Lung (tissue), 12 donors: ENCODE data around the gene ZNF787. TPM values are rescaled to one million over a fixed set of nuclear protein-coding genes. Genes with fewer than 3 reads are reported as not detected.

Source experiments
- ATAC-seq: fragments of 200-7000 bp; cut with Tn5 transposase; one replicate; pipeline ENCODE4 v1.9.1; 2020; ENCODE audit warnings: moderate number of reproducible peaks; ENCODE audit not compliant: insufficient read depth, low FRiP score
- DNase-seq, 3 donors: peaks; one replicate each; pipeline ENCODE4 v3.0.0-alpha.2; 2013 to 2017
- H3K27ac ChIP-seq, 2 donors: one replicate each; pipeline ENCODE4 v1.5.1; 2013; ENCODE audit warnings: mild to moderate bottlenecking in 2 of 2, moderate library complexity in 2 of 2, control low read depth in 1 of 2, inconsistent platforms in 1 of 2, low read depth in 1 of 2, low read length in 1 of 2
- H3K27me3 ChIP-seq, 3 donors: one replicate each; pipeline ENCODE4 v1.5.1; 2013; ENCODE audit warnings: low read length in 2 of 3; ENCODE audit not compliant: control insufficient read depth in 3 of 3, insufficient read depth in 3 of 3
- H3K36me3 ChIP-seq, 4 donors: one replicate each; pipeline ENCODE4 v1.5.1; 2013; ENCODE audit warnings: low read length in 4 of 4, mild to moderate bottlenecking in 1 of 4, moderate library complexity in 1 of 4; ENCODE audit not compliant: control insufficient read depth in 4 of 4, insufficient read depth in 4 of 4
- H3K4me1 ChIP-seq, 5 donors: one replicate each; pipeline ENCODE4 v1.5.1; 2013; ENCODE audit warnings: low read length in 5 of 5, mild to moderate bottlenecking in 2 of 5, moderate library complexity in 1 of 5; ENCODE audit not compliant: control insufficient read depth in 5 of 5, insufficient read depth in 5 of 5
- H3K4me3 ChIP-seq: one replicate; pipeline ENCODE4 v1.5.1; 2013; ENCODE audit warnings: mild to moderate bottlenecking, control low read depth, moderate library complexity
- H3K9ac ChIP-seq, 2 donors: one replicate each; pipeline ENCODE4 v1.5.1; 2013; ENCODE audit warnings: low read length in 2 of 2, control low read depth in 1 of 2; ENCODE audit not compliant: insufficient read depth in 1 of 2
- H3K9me3 ChIP-seq, 4 donors: one replicate each; pipeline ENCODE4 v1.5.1; 2013; ENCODE audit warnings: low read length in 3 of 4, mild to moderate bottlenecking in 1 of 4, moderate library complexity in 1 of 4; ENCODE audit not compliant: control insufficient read depth in 4 of 4, insufficient read depth in 3 of 4
- CTCF ChIP-seq: IDR thresholded peaks from 2 replicates; pipeline ENCODE4 v1.5.1; 2012; ENCODE audit warnings: mild to moderate bottlenecking; ENCODE audit errors: control extremely low read depth, extremely low read depth
- WGBS, 2 donors: extraction: QIAGEN DNeasy Blood & Tissue Kit; methylation state at CpG; one replicate each; pipeline ENCODE4 v1.1.7; 2013; 5-methylcytosine and 5-hydroxymethylcytosine counted together
- polyA plus RNA-seq, 2 donors: library from polyadenylated mRNA; stranded (reverse); fragments of 200-250 nt; gene quantifications; one replicate each; pipeline ENCODE4 v1.2.1, GENCODE V29; 2013
- total RNA-seq, 2 donors: library from RNA; depleted of rRNA in 1 of 2; stranded (reverse); fragments of >200 nt in 1 of 2; gene quantifications; one replicate each; pipeline ENCODE4 v1.2.1, GENCODE V29; 2014 to 2021
- donor health status: control.
- donor health status: control.
- donor health status: Bipolar disorder and iron deficiency.
- donor health status: healthy.
- donor health status: DM: yes; HTN: yes; CAD: no.

ZNF787 gene
- total and polyA plus RNA-seq, 4 donors, result 27.5 to 44.7 (median 32.2) TPM

DNA sequence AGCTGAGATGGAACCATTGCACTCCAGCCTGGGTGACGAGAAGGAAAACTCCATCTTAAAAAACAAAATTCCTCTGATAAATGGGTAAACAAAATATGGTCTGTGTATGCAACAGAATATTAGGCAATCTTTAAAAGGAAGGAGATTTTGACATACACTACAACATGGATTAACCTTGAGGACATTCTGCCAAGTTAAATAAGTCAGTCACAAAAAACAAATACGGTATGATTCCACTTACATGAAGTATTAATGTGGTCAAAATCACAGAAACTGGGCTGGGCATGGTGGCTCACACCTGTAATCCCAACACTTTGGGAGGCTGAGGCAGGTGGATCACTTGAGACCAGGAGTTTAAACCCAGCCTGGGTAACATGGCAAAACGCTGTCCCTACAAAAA lies 17.0 kb upstream of the ZNF787 start:
- Histone ChIP-seq H3K9ac (no peak overlapping the region), H3K27me3 (no peaks in the 10 kb centered on the region), H3K36me3 (no peaks in the 10 kb centered on the region), H3K27ac (peak overlapping the region in 1 of 2 donors; percentile 80), H3K4me1 (peaks cover 0 to 20% (median 13%) of the 10 kb centered on the region in 5 donors), H3K4me3 (no peak overlapping the region), H3K9me3 (no peaks in the 10 kb centered on the region)
- WGBS, 2 donors, result 41 to 48% methylated on average over 3 of the region's 3 CpGs
- no peak for ATAC-seq
- no peak for DNase-seq
- no peak for TF ChIP-seq CTCF

- H3K27ac ChIP-seq, result peak overlapping the region in 1 of 2 donors; percentile 80
- no peaks in the 10 kb centered on the region for H3K27me3 ChIP-seq
- DNase-seq, result peak in 2 of 3 donors; percentile 26 to 58
- H3K9ac ChIP-seq, result no peak overlapping the region
- H3K4me3 ChIP-seq, result no peak overlapping the region
- H3K4me1 ChIP-seq, result peaks cover 0 to 23% (median 12%) of the 10 kb centered on the region in 5 donors
- H3K36me3 ChIP-seq, result no peaks in the 10 kb centered on the region
- TF ChIP-seq CTCF, result no peak
- H3K9me3 ChIP-seq, result no peaks in the 10 kb centered on the region
- 48 to 52% methylated on average over 6 of the region's 6 CpGs for WGBS, 2 donors
- ATAC-seq, result no peak
These were observed 16.3 kb upstream of the ZNF787 start for GRCh38 chr19:56137405-56137804.

DNA sequence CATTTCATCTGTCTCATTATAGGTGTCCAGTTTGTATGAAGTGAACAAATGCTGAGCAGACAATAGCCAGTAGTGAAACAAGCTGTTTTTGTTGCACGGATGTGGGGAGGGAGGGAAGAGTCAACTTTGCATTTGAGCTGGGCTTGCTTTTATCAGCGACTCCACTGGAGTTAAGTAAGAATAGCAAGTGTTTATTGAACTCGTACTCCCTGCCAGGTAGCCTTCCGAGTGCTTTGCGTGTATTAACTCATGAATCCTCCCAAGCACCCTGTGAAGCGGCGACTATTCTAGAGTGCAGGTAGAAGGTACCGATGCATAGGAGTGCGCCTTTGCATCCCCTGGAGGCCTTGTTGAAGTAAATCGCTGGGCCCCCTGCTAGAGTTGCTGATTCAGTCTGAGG lies 15.3 kb upstream of the ZNF787 start:
- no peaks in the 10 kb centered on the region for H3K9me3 ChIP-seq
- no peaks in the 10 kb centered on the region for H3K36me3 ChIP-seq
- peaks cover 0 to 25% (median 12%) of the 10 kb centered on the region in 5 donors for H3K4me1 ChIP-seq
- no peak for TF ChIP-seq CTCF
- no peak overlapping the region for H3K4me3 ChIP-seq
- peak in 1 of 3 donors; percentile 61 for DNase-seq
- no peak for ATAC-seq
- H3K9ac ChIP-seq, result no peak overlapping the region
- peak overlapping the region in 1 of 2 donors; percentile 62 for H3K27ac ChIP-seq
- WGBS, 2 donors, result 69 to 79% methylated on average over 10 of the region's 10 CpGs
- no peaks in the 10 kb centered on the region for H3K27me3 ChIP-seq

GRCh38 chr19:56134654-56134921 lies 13.5 kb upstream of the ZNF787 start:
- H3K9me3 ChIP-seq, result no peaks in the 10 kb centered on the region
- 56 to 74% methylated on average over 5 of the region's 5 CpGs for WGBS, 2 donors
- DNase-seq, result no peak
- H3K27me3 ChIP-seq, result no peaks in the 10 kb centered on the region
- TF ChIP-seq CTCF, result no peak
- H3K36me3 ChIP-seq, result no peaks in the 10 kb centered on the region
- no peak for ATAC-seq
- no peak overlapping the region for H3K9ac ChIP-seq
- no peak overlapping the region for H3K27ac ChIP-seq
- no peak overlapping the region for H3K4me3 ChIP-seq
- H3K4me1 ChIP-seq, result peaks cover 0 to 29% (median 8%) of the 10 kb centered on the region in 5 donors
